IPS-NIHi11 (cell line): ENCODE data around the gene LYSET.
A peak's percentile ranks its signal among the peaks of the same experiment; 100 is the strongest.
"Not testable (repeated sequence)": the region's sequence is repeated elsewhere in the genome, so short reads cannot be mapped to it uniquely, and the experiment has no call there.

Source experiments
- DNase-seq: peaks from one replicate; pipeline ENCODE4 v3.0.0; 2012; ENCODE audit warnings: mixed read lengths, low spot score

Gene LYSET

DNA sequence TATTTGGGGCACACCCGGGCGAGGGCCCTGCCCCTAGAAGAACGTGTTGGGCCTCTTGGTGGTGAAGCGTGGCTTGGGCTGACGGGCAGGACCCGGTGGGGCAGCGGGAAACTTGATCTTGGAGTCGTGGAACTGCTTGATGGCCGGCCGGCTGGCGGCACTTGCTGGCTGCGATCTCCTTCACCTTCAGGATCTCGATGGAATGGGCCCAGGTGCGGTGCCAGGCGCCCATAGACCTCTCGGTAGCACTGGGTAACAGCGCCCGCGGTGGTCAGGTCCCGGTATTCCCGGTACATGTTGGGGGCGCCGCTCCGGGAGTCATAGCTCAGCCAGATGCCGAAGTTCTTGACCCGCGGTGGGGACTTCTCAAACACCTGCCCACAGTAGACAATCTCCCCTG, 38.4 kb downstream of the LYSET start:
- no peak for DNase-seq

DNA sequence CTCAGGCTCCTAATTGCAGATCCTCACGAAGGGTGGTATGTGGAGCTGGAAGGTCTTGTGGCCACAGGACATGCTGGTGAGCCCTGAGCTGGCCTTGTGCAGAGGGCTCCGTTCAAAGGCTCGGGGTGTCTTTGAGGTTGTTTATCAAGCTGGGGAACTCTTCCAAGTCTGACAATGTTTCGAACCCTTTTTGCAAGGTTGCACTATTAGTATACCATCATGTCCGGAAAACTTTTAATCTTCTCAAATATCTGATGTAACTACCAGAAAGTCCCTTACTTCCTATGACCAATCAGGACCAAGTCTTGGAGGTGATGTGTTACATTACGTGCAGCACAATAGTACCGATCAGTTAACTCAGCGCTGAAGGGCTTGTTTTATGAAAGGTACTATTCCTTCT, 43.4 kb downstream of the LYSET start:
- DNase-seq: no peak

DNA sequence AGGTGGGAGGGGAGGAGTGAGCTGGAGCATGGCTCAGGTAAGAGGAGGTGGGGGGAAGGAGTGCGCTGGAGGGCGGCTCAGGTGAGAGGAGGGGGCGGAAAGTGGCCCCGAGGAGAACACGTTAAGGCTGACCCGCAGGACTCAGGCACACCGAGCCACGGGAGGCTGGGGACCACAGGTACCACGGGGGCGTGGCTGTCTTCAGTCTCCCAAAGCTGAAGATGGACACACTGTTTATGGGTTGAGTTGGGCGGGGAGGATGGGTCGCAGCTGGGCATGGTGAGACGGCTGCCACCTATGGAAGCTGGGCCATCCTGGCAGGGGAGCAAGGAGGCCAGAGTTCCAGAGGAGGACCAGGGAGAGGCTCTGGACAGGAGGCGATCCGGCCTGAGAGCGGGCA, 45.4 kb downstream of the LYSET start:
- DNase-seq: no peak

DNA sequence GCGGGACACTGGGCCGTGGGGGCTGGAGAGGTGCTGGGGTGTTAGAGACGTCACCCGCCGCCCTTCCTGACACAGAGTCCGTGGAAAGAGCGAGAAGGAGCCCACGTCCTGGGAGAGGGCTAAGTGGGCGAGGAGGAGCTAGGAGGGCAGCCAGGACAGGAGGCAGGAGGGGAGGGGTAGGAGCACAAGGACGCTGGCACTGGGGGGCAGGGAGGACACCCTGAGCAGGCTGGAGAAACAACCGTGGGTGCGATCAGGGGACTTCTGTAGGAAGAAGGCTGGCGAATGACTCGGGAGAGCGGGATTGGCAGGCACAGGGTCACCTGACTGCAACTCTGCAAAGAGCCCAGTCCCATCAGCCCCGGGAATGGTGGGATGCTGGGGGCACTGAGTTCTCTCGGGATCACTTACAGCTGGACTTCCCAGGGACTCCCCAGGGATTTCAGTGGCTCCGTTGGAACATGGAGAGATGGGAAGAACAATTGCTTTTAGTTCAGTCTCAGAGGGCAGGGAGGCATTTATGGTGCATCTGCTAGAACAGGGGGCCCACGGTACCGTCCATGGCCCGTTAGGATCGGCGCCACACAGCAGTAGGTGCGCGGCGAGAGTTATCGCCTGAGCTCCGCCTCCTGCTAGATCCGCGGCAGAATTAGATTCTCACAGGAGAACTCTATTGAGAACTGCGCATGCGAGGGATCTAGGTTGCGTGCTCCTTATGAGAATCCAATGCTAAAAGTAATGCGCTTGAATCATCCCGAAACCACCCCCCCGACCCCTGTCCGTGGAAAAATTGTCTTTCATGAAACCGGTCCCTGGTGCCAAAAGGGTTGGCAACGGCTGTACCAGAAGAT, 46.2 kb downstream of the LYSET start:
- DNase-seq: peak; percentile 52

DNA sequence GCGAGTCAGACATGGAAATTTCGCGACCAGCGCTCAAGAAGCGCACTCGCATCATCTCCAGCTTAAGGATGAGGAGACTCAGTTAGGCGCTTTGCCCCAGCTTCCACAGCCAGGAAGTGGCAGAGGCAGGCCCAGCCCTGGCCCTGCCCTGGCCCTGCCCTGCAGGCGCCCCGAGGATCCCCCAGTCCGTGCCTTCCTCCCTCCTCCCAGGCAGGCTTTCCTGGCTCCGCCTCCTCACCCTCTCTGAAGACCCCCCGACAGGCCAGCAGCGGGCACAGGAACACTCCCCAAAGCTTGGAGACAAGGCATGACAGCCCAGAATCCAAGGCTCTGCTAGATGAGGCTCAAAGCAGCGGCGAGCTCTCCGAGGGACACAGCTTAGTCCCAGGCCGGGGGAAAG, 47.0 kb downstream of the LYSET start:
- peak; percentile 33 for DNase-seq

DNA sequence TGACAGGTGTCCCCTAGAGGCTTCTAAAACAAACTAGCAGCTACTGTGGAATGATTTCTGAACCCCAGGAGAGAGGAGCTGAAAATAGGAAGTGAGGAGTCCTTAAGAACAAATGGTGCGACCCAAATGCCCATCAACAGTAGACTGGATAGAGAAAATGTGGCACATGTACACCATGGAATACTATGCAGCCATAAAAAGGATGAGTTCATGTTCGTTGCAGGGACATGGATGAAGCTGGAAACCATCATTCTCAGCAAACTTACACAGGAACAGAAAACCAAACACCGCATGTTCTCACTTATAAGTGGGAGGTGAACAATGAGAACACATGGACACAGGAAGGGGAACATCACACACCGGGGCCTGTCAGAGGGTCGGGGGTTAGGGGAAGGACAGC, 48.0 kb downstream of the LYSET start:
- not testable (repeated sequence) for DNase-seq

DNA sequence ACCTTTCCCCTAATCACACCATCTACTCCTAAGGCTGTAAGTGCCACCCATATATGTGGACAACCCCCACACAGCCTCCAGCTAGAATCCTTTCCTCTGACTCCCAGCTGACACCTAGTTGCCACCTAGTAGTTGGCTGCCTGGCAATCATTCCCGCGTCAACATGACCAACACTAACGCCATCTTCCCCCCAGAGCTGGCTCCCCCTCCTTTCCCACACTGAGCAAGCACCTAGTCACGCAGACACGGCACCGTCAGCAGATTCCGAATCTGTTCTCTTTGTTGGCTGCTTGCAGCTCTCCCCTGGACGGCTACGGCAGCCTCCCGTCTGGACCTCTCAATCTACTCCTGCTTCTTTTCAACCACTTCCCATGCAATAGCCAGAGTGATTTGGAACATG, 49.7 kb downstream of the LYSET start:
- no peak for DNase-seq
